LHCN-M2 (cell line): ENCODE measurements around the gene SCN10A. TPM values are rescaled to one million over a fixed set of nuclear protein-coding genes. Genes with fewer than 3 reads are reported as not detected.

Source experiments
- DNase-seq: peaks from one replicate; pipeline ENCODE4 v3.0.0-alpha.2; 2012; ENCODE audit warnings: low read depth
- polyA plus RNA-seq: library from polyadenylated mRNA; unstranded; fragments of >200 nt; gene quantifications from one replicate; pipeline ENCODE4 v1.2.1, GENCODE V29; 2012; ENCODE audit warnings: missing spikeins
- total RNA-seq: library from RNA; depleted of rRNA; stranded (reverse); fragments of >200 nt; gene quantifications from 2 replicates; pipeline ENCODE4 v1.2.3, GENCODE V29; 2014; rRNA removed

Gene SCN10A
- total RNA-seq: not detected in 2 replicates
- polyA plus RNA-seq: 0.01 TPM

DNA sequence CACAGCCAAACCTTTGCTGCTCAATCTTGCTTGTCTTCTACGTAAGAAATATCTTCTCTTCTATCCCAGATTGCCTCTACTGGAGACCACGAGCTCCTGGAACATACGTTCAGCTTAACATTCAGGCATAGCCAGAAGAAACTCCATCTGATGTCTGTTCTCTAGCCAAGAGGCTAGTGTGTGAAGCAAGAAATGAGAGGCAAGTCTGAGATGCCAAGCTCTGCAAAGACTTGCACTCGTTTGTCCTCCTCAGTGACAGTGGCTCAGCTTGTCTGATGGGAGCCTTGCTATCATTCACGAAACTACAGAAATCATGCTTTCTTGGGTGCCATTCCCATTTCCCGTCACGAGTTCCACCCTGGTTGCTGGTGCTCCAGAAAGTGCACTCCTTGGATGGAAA, at the start of gene SCN10A:
SCN10A (minus strand) TSS at position 192 of the 400 bp plus-strand sequence. CDS start 22,207 bp downstream, outside the sequence.
- no peak for DNase-seq

DNA sequence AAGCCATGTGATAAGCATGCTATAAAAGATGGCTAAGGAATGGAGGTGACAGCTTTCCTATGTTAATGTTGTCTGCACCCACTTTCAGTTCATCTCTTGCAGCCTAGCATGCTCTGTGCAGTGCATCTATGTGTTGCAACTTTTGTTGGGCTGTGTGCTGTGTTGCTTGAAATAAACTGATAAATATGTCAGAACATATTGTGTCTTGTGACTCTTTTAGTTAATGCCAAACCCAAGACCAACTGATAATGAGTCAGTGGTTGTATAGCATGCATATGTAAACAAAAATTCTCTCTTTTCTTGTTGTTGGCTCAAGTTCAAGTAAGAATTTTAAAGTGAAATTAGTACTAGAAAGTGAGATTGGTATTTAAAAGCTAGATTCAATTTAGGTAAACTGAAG, 37.0 kb upstream of the SCN10A start:
- no peak for DNase-seq

DNA sequence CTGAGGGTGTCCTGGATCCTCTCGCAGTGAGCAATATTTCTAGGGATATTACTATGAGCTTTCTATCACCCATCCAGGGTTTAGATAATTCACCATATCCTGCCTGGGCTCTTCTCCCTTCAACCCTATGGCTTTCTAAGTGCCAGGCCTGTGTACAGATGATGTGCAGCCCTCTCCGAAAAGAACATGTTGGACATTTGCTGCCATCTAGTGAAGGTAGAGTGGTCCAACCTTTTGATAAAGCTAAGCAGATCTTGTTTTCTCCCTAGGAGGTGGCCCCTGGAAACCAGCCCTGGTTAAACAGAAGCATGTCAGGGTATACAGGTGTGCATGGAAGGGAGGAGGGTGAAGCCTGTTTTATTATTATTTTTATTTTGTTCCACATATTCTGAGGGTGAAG, 27.9 kb upstream of the SCN10A start:
- peak; percentile 54 for DNase-seq

DNA sequence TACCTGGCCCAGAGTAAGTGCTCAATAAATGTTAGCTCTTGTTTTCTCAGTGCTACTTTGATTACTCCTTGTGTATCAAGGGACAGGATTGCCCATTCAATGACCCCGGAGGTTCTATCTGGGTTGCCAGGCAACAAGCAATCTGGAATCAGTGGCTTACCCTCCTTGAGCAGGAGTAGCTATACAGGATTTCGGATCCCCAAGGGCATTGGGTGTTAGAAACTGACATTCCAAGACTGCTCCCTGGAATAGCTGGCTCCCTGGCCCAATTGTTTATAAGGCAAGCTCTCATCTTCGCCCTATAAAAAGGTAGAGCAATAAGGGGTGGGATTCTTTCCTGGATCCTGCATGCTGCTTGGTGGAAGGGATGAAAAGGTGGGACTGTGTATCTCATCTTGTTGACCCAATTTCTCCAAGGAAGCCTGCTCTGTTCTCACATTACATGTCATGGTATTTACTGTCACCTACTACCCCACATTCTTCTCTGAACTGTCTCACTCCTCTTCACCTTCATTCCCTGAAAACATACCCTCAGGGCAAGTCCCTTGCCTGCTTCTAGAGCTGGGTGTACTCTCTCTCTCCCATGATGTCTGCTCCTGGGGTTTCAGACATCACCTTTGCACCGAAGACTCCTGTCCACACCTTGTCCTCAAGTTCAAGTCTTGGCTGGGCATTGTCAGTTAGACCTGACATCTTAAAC, 26.4 kb upstream of the SCN10A start:
- no peak for DNase-seq

DNA sequence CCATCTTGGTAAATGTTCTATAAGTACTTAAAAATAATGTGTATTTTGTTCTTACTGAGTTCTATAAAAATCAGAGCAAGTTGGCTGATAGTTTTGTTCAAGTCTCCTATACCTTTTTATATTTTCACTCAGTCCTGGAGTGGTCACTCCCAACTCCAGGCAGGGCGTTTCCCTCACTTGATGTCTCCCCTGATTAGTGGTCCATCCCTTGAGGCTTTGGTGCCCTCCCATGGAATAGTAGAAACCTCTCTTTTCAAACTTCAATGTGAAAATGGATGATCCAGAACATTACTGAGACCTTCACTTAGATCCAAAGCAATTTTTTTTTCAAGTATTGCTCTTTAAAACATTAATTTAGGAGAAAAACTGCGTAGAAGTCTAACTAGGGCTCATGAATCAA, 25.0 kb upstream of the SCN10A start:
- DNase-seq: no peak

DNA sequence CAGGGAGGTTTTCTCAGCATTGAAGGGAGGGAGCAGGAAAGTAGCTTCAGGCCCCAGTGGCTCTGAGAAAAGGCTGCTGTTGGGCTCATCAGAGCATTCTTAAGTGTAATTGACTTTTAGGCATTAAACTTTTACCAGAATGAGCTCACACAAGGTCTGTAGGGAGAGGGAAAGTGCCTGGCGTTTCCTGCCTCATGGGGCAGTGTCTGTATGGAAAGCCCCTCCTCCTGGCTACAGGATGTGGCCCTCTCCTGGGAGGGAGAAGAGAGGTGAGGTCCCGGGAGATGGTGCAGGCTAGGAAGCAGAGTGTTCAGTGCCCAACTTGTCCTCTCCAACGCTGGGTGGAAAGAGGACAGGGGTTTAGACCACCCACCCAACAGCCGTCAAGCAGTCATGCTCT, 21.3 kb upstream of the SCN10A start:
- no peak for DNase-seq

DNA sequence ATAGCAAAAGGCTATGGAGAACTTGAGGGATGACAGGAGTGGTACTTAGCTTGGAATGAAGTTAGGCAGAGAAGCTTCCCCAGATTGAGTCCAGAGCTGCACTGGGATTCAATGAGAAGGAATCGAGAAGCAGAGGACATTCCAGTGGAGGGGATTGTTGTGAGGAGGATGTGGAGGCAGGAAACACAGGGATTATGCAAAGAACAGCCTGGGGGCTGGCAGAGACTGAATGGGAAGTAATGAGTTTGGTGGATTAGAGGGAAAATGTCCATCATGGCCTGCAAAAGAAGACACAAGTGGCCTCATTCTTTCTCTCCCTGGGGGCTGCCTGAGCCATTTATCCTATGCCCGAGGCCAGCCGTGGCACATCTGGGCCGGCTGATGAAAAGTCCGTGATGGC, 20.5 kb upstream of the SCN10A start:
- DNase-seq: no peak

DNA sequence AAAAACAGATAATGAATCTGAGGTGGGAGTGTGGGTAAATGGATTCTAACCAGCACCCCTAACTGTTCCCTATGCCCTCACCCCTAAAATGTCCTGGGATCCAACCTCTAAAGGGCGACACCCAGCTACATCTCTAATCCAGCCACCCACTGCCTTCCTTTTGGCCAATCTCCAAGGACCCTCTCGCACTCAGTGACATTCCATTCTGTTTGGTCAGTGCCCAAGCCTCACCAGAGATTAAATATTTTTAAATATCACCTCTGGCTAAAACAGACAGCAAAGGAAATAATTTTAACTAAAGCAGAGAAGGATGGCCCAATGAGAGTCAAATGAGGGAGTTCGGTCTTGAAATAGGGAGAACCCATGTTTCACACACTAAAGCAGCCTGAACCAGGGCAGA, 19.9 kb upstream of the SCN10A start:
- DNase-seq: no peak

DNA sequence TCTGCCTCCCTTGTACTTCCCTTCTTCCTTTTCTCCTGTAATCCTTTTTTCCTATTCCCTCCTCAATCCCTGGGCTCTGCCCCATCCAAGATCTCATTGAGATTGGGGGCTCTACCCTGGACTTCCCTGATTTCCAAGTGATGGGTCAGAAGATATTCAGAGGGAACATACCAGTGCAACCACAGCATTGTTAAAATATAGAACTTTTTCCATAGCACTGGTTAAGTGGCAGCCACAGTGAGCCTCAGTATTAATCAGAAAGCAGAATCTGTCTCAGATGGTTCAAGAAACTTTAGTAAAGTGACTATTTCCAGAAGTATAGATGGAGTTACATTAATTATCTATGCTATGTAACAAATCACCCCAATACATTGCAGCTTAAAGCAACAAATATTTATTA, 18.7 kb upstream of the SCN10A start:
- DNase-seq: no peak

DNA sequence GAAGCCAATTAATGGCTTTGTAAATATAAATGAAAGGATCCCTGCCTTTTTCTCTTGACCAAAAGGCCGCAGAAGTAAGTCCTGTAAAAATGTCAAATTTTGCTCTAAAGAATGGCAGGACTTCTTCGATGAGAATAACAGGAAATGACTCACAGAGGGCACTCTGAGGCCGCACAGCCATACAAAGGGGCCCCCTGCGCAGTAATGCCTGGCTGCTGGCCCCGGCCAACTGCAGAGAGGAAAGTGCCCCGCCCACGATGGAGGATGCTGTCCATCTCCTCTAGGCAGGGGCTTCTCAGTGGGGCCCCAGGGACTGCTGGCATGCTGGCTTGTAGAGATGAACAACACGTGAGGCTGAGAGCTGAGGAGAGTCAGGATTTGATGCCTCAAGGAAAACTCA, 18.1 kb upstream of the SCN10A start:
- DNase-seq: peak; percentile 75

DNA sequence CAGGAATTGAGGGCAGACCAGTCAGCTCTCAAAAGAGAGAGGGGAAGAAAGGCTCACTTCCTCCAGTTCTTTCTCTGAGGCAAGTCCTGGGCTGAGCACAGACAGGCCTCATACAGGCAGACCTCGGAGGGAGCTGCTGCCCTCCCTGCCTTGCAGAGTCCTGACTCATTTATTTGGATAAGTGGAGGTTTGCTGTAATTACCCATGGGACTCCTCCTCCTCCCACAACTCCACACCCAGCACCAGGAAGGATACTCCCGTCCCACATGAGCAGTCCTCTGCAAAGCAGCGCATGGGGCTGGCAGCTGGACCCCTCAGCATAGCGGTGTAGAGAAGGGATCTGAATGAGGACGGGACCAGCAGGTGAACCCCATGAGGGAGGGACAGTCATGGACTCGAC, 13.4 kb upstream of the SCN10A start:
- peak; percentile 75 for DNase-seq

DNA sequence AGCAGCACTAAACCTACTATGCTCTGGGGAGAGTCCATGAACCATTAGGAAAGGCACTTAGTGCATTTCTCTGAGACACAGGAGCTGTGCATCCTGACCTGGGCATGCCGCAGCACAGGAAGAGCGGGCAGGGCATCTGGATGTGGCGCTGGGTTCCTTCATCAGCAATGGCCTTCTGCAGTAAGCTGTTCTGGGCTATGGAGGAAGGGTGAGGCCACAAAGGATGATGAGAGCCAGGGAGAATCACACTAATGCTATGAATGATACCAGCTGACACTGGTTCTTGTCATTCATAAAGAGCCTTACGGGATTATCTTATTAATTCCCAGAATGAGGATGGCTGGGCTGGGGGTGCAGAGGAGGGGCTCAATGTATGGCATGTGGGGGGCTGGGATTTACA, 12.7 kb upstream of the SCN10A start:
- no peak for DNase-seq

DNA sequence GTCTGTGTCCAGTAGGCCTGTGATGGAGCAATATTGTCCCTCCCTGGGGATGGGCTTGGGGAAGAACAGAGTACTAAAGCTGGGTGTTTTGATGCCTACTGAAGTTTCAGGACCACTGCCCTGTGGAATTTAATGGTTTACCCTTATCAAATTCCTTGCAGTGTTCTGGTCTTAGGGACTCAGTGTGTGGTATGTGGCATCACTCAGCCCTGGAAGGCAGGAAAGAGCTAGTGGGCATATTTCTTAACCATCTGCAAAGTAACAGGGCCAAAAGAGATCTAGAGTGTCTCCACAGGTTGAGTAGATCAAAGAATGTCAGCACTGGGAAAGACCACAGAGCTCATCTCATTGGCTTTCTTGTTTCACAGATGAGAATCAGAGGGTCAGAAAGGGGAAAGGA, 11.8 kb upstream of the SCN10A start:
- no peak for DNase-seq

DNA sequence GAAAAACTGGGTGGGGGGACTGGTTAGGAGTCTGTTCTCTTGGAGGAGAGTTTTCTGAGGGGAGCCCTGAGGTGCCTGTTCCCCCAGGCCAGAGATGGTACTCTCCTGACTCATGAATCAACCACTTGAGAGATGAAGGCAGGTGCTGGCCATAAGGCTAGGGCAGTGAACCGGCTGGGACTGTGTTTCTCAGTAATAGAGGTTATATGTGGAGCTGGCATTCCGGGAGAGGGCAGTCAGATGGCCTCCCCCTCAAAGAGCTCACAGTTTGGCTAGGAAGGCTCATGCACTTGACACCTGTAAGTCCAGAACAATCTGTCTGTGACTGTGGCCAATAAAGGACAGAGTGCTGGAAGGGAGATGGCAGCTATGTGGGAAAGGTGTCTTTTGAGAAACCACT, 10.0 kb upstream of the SCN10A start:
- DNase-seq: peak; percentile 20

DNA sequence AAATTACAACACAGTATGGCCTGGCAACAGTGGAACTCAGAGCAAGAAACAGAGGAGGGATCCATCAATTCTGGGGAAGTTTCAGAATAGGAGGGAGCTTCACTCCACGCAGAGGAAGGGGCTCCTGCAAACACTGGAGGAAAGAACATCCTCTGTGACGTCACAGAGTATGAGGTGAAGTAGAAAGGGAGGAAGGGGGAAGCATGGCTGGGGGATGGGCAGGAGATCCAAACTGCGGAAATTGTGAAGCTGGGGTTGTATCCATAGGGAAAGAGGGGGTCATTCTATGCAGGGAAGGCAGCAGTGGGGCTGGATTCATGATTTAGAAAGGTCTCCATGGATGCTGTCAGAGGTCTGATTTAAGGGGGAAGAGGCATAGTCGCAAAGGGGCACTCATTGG, 8.3 kb upstream of the SCN10A start:
- no peak for DNase-seq

DNA sequence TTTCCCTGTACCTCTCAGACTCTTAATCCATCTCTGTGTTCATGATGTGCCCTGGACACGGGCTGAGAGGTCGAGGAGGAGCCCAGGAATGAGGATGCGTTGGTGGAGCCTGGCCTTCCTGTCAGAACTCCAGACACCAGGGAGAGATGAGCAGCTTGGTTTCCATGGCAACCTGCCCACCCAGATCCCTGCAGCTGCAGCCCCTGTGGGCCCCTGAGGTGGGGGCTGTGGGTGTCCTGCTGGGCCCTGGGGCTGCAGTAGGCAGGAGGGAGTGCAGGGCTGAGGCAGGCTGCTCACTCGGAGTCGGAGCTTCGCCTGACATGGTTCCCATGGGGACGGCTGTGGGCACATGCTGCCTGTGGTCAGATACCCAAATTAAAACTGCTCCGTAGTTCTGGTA, 7.7 kb upstream of the SCN10A start:
- DNase-seq: no peak

DNA sequence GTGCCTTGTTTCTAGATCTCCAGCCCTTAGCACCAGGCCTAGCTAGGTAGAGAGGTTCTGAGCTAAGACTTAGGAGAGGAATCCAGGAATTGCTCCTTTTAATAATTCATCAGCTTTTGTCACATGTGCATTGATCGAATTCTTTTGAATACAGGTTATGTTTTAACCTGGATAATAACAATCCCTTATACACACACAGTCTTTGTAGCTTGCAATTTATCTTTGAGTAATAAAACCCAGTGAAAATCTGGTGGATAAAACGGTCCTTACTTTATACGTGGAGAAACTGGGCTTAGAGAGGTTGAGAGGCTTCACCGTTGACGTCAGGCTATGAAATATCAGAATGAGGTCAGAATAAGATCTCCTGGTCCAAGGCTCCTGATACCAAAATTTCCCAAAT, 7.2 kb upstream of the SCN10A start:
- DNase-seq: no peak

DNA sequence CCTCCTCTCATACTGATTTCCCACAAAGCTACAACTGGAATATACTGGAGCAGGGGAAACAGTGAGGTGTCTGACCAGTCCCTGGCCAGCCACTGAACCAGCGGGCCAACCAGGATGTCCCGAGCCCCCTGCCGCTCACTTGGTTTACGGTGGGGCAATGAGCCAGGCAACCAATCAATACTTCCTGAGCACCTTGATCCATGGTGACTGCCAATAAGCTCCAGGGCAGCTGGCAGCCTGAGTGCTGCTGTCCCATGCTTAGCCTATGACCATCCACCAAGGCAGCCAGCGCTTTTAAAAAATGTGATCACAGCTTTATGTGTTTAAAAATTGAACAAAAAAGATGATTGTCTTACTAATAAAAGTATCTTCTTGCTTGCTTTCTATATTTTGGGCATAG, 4.2 kb downstream of the SCN10A start:
- no peak for DNase-seq

DNA sequence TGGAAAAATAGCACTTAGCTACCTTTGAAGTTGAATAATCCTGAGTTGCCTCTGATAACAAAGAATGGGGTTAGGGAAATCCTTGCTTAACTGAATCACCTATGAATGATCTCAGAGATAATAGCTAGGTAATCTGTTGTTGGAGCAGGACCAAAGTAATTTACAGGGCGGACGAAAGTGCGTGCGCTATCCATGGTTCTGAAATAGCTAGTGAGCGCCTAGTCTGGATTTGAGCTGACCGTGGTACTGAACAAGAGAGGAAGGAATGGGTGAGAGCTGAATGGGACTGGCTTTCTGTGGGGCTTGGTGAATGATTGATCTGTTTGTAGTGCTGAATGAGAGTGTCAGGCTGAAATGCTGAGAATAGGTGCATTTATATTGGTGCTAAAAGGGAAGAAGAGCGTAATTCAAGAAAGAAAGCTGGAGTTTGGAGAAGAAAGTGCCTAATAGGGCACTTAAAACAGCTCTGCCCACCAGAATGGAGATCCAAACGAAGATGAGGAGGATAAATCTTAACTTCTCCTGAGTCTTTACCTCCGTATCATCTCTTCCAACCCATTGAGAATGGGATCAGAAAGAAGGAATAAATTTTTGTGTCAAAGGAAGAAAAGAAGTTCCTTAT, 10.1 kb downstream of the SCN10A start:
- DNase-seq: peak; percentile 70

DNA sequence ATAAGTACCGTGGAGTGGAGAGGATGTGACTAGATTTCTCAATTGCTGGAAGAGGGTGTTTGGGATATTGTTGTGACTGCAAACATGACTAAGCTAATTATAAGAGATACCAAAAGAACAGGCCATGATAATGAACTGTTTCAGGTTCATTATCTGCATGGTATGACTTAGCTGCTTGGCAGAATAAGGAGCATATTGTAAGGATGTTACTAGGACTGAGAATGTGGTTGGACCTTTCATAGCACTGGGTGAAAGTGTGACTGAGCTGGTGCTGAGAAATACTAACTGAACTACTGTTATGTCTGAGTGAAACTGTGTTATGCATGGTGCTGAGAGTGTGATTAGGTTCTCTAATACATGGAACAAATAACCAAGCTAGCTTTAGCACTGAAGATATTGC, 11.0 kb downstream of the SCN10A start:
- DNase-seq: no peak

DNA sequence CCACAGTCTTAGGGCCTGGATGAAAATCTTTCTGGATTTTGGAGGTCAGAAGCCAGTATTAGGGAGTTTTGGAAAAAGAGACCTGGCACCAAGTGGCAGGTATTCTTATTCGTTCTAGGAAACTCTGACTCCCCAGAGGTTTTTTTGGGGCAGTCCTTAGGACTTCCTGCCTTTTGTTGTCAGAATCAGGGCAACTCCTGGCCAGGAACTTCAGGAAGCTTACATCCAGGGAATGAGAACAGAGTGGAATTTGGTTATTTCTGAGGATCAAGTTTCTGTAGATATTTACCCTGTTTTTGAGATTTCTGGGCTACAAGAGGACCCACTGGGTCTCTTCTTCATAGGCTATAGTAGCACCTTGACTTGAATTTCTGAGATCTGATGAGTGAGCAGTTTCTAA, 15.5 kb downstream of the SCN10A start:
- DNase-seq: no peak

DNA sequence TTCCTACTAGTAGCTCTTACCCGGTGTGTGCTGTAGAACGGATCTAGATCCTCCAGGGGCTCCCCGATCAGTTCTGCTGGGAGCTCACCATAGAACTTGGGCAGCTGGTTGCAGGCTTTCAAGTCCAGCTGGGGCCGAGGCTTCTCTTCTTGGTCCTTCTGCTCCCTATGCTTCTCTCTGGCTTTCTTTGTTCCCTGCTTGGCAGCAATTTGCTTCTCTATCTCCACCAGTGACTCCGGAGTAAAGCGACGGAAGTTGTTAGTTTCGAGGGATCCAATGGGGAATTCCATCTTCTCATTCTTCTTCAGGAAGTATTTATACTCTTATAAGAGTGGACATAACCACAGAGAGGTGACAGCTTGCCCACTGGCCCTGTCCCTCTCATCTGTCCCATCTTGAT, 22.3 kb downstream of the SCN10A start:
- DNase-seq: no peak

DNA sequence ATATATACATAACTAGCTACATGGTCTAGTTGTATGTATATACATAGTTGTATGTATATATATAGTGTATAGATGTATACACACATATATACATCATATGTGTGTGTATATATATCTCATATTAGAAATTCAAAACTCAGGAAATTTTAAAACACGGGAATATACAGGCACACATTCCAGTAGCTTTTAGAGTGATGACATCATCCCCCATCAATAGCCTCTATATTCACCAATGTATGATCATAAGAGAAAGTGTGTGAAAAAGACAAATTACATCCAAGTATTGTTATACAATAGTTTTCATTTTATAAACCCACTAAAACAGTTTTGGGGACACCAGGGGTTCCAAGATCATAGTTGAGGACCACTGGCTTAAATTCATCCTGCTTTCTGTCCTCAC, 23.0 kb downstream of the SCN10A start:
- DNase-seq: no peak

DNA sequence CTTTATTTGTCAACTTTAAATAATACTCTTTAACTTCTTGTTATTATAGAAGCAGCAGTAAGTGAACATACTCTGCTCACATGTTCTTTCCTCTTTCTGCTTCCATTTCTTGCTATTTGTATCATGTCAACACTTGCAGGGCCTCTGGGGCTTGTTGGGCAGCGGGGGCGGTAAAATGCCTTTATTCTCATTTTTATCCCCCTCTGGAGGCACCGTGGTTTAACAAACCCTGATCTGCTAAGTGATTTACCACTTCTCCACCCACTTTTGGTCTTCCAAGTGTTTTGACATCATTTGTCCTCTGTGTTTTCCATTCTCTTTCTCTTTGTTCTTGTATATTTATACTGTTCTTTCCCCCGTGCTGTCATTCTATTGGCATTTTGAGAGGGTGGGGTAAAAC, 33.9 kb downstream of the SCN10A start:
- no peak for DNase-seq
